Psoas muscle (tissue), 8 donors: Measurements from ENCODE around the gene CHAC2. TPM values are rescaled to one million over a fixed set of nuclear protein-coding genes. Genes with fewer than 3 reads are reported as not detected.
"Not testable (repeated sequence)": the region's sequence is repeated elsewhere in the genome, so short reads cannot be mapped to it uniquely, and the experiment has no call there.

Source experiments
- ATAC-seq, 4 donors: fragments of 200-7000 bp; cut with Tn5 transposase; one replicate each; pipeline ENCODE4 v1.9.1; 2020; ENCODE audit warnings: moderate library complexity in 3 of 4, mild to moderate bottlenecking in 2 of 4
- DNase-seq, 2 donors: peaks; one replicate each; pipeline ENCODE4 v3.0.0-alpha.2; 2020
- H3K27ac ChIP-seq: fragments of 200-600 bp; one replicate; pipeline ENCODE4 v1.8.0; 2022
- H3K27me3 ChIP-seq, 3 donors: fragments of 200-600 bp in 1 of 3; one replicate each; pipeline versions ENCODE4 v1.6.1 to v1.8.0; 2013 to 2022; ENCODE audit warnings: low read length in 2 of 3, mild to moderate bottlenecking in 2 of 3, moderate library complexity in 1 of 3; ENCODE audit not compliant: insufficient read depth in 3 of 3
- H3K36me3 ChIP-seq, 2 donors: fragments of 200-600 bp in 1 of 2; one replicate each; pipeline versions ENCODE4 v1.6.1 to v1.8.0; 2013 to 2022; ENCODE audit warnings: low read depth in 1 of 2, mild to moderate bottlenecking in 1 of 2, moderate library complexity in 1 of 2; ENCODE audit not compliant: insufficient read depth in 1 of 2
- H3K4me1 ChIP-seq: fragments of 200-600 bp; one replicate; pipeline ENCODE4 v1.8.0; 2022
- H3K4me3 ChIP-seq: fragments of 200-600 bp; one replicate; pipeline ENCODE4 v1.8.0; 2022; ENCODE audit warnings: mild to moderate bottlenecking
- H3K9me3 ChIP-seq: fragments of 200-600 bp; one replicate; pipeline ENCODE4 v1.8.0; 2022
- CTCF ChIP-seq: fragments of 200-600 bp; IDR thresholded peaks from one replicate; pipeline ENCODE4 v1.8.0; 2022; ENCODE audit warnings: antibody characterized with exemption
- WGBS, 3 donors: extraction: QIAGEN DNeasy Blood & Tissue Kit; methylation state at CpG; one replicate each; pipeline versions ENCODE4 v1.1.6 to v1.1.7; 2013; 5-methylcytosine and 5-hydroxymethylcytosine counted together
- intact Hi-C, 2 donors: fragments of 100-400 bp; cut with DNase I; formaldehyde crosslinking; loops; one replicate each; pipeline versions ENCODE4 v1.11.0 to v1.14.2; 2022
- polyA plus RNA-seq, 3 donors: library from polyadenylated mRNA; stranded (reverse); fragments of 200-250 nt; gene quantifications; one replicate each; pipeline ENCODE4 v1.2.3, GENCODE V29; 2013
- total RNA-seq, 4 donors: library from RNA; stranded (reverse); fragmentation: NEBNext Ultra II Directional in 2 of 4; extraction: Animal tissue kit (Norgen Biotek cat#: 25700) in 2 of 4; gene quantifications; one replicate each; pipeline versions ENCODE4 v1.2.1 to v1.2.4, GENCODE V29; 2021 to 2023
- donor health status: healthy with polysubstance abuse.
- donor health status: DM: no; HTN: no; CAD: no; lungs with moderate emphysema.
- donor health status: Bipolar disorder and iron deficiency.
- donor health status: healthy.
- donor health status: DM: yes; HTN: yes; CAD: no.
- donor health status: DM: no; HTN: no; CAD: no.
- donor health status: DM: no; HTN: no; CAD: no.
- donor health status: DM: yes; HTN: yes; CAD: no.

Gene CHAC2
- total and polyA plus RNA-seq, 7 donors: 3.5 to 13.9 (median 5.5) TPM

- no peak for TF ChIP-seq CTCF
- H3K27ac ChIP-seq: no peak overlapping the region
- H3K4me3 ChIP-seq: no peak overlapping the region
- no peaks in the 10 kb centered on the region for H3K27me3 ChIP-seq
- no peaks in the 10 kb centered on the region for H3K9me3 ChIP-seq
- no peaks in the 10 kb centered on the region for H3K4me1 ChIP-seq
- DNase-seq: no peak
- H3K36me3 ChIP-seq: peaks cover 0 to 57% of the 10 kb centered on the region in 2 donors
- intact Hi-C loops: no loop called here
- WGBS, 3 donors: 72 to 83% (median 75%) methylated on average over 4 of the region's 4 CpGs
- ATAC-seq: no peak
Observed at GRCh38 chr2:53819634-53820033, 52.0 kb downstream of the CHAC2 start.

DNA sequence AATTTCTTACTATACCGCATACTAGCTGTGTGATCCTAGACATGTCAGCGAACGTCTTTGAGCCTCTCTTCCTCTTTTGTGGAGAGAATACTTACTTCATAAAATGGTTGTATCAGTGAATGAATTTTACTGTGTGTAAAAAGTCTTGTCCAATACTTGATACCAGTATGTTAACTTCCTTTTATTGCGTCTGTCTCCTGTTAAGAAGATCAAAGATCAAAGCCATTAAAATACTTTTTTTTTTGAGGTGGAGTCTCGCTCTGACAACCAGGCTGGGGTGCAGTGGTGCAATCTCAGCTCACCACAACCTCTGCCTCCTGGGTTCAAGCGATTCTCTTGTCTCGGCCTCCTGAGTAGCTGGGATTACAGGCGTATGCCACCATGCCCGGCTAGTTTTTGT, 52.4 kb downstream of the CHAC2 start:
- intact Hi-C loops: no loop called here
- Histone ChIP-seq H3K4me1 (no peaks in the 10 kb centered on the region), H3K36me3 (peaks cover 0 to 53% of the 10 kb centered on the region in 2 donors), H3K27ac (no peak overlapping the region), H3K27me3 (no peaks in the 10 kb centered on the region), H3K4me3 (no peak overlapping the region), H3K9me3 (no peaks in the 10 kb centered on the region)
- ATAC-seq: no peak
- WGBS, 3 donors: 89 to 92% (median 91%) methylated on average over 9 of the region's 9 CpGs
- no peak for DNase-seq
- no peak for TF ChIP-seq CTCF

- Histone ChIP-seq H3K4me1 (no peaks in the 10 kb centered on the region), H3K9me3 (no peaks in the 10 kb centered on the region), H3K27ac (no peak overlapping the region), H3K4me3 (no peak overlapping the region), H3K27me3 (no peaks in the 10 kb centered on the region), H3K36me3 (peaks cover 0 to 46% of the 10 kb centered on the region in 2 donors)
- intact Hi-C loops: no loop called here
- TF ChIP-seq CTCF: no peak
- WGBS, 3 donors: 90 to 96% (median 91%) methylated on average over 4 of the region's 4 CpGs
- ATAC-seq: no peak
- DNase-seq: no peak
Observed at GRCh38 chr2:53820711-53821110, 53.1 kb downstream of the CHAC2 start.

DNA sequence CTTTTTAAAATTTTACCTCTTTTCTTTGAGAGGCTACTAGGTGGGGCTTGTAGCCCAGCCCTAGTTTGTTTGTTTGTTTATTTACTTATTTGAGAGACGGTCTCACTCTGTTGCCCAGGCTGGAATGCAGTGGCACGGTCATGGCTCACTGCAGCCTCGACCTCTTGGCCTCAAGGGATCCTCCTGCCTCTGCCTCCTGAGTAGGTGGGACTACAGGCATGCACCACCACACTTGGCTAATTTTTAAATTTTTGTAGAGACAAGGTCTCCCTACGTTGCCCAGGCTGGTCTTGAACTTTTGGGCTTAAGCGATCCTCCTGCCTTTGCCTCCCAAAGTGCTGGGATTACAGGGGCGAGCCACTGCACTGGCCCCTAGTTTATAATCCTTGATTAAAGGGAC, 54.2 kb downstream of the CHAC2 start:
- Histone ChIP-seq H3K27ac (no peak overlapping the region), H3K9me3 (no peaks in the 10 kb centered on the region), H3K4me3 (no peak overlapping the region), H3K27me3 (no peaks in the 10 kb centered on the region), H3K36me3 (peaks cover 0 to 37% of the 10 kb centered on the region in 2 donors), H3K4me1 (peaks cover 2% of the 10 kb centered on the region)
- intact Hi-C loops: no loop called here
- no peak for TF ChIP-seq CTCF
- DNase-seq (no peak), ATAC-seq (no peak)
- 84 to 89% (median 85%) methylated on average over 6 of the region's 6 CpGs for WGBS, 3 donors

DNA sequence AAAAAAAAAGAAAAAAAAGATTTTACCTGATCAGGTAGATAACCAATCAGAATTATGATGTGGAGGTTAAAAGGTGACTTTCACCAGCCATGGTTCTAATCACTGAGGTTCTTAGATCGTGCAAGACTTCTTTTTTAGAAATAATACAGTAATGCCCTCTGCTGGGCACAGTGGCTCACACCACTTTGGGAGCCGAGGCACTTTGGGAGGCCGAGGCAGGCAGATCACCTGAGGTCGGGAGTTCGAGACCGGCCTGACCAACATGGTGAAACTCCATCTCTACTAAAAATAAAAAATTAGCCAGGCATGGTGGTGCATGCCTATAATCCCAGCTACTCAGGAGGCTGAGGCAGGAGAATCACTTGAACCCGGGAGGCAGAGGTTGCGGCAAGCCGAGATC, 56.0 kb downstream of the CHAC2 start:
- H3K9me3 ChIP-seq, H3K4me3 ChIP-seq, DNase-seq, intact Hi-C loops, H3K27ac ChIP-seq, ATAC-seq, H3K27me3 ChIP-seq: not testable (repeated sequence)
- WGBS, 3 donors: 89 to 90% (median 89%) methylated on average over 9 of the region's 9 CpGs
- peaks cover 0 to 19% of the 10 kb centered on the region in 2 donors for H3K36me3 ChIP-seq
- H3K4me1 ChIP-seq: peaks cover 10% of the 10 kb centered on the region

Other genes starting within 250 kb of the CHAC2 start
- gene ASB3, start 19.1 kb downstream of the CHAC2 start, total RNA-seq: 1 to 10 TPM; 3.5 to 6.8 (median 5.9) TPM
- 1 to 10 TPM; 2.9 to 6.4 (median 3.8) TPM for gene ASB3, start 19.1 kb downstream of the CHAC2 start, polyA plus RNA-seq
- gene ERLEC1, start 19.2 kb downstream of the CHAC2 start, total RNA-seq: 10 to 100 TPM; 23.8 to 27.1 (median 25.5) TPM
- gene ERLEC1, start 19.2 kb downstream of the CHAC2 start, polyA plus RNA-seq: 10 to 100 TPM; 28.2 to 49.6 (median 34.4) TPM
- 1 to 10 TPM in 2 of 4 donors, under 1 TPM in 2; 0.51 to 1.3 (median 1.0) TPM for gene GPR75, start 92.2 kb downstream of the CHAC2 start, total RNA-seq
- gene GPR75, start 92.2 kb downstream of the CHAC2 start, polyA plus RNA-seq: 1 to 10 TPM in 1 of 3 donors, under 1 TPM in 2; 0.29 to 1.9 (median 0.38) TPM
- gene PSME4, start 203.2 kb downstream of the CHAC2 start, total RNA-seq: 100 to 1,000 TPM in 3 of 4 donors, 10 to 100 TPM in 1; 67.0 to 140 (median 116) TPM
- gene PSME4, start 203.2 kb downstream of the CHAC2 start, polyA plus RNA-seq: 100 to 1,000 TPM in 1 of 3 donors, 10 to 100 TPM in 2; 55.2 to 189 (median 74.4) TPM